ENCODE measurements around the gene COL13A1. TPM values are rescaled to one million over a fixed set of nuclear protein-coding genes. Genes with fewer than 3 reads are reported as not detected.
A peak's percentile ranks its signal among the peaks of the same experiment; 100 is the strongest.

The COL13A1 gene
- total RNA-seq, 3 donors from 2014 or later (not counting 1 experiment from before 2014, with no cell fraction given), result 5.2 to 22.0 (median 10.3) TPM

DNA sequence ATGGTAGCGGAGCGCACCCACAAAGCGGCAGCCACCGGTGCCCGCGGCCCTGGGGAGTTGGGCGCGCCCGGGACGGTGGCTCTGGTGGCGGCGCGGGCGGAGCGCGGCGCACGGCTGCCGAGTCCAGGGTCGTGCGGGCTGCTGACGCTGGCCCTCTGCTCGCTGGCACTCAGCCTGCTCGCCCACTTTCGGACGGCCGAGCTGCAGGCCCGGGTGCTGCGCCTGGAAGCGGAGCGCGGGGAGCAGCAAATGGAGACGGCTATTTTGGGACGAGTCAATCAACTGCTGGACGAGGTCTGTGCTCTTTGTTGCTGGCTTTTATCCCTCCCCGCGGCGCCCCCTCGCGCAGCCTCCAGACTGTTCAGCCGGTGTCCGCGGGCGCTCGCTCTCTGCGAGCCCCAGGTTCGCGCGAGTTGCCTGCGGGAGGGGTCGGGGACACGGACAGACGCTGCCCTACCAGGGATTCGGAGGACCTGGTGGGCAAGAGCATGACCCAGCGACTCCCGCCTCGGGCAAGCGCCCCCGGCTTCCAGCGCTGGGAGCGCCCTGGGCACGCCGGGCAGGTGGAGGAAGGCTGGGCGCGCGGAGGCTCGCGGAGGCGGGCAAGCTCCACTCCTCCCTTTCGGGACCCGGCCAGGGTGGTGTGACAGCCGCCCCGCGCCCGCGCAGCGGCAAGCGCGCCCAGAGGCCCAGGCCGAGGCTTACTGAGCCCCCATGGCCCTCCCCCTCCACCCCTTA, 887 bp downstream of the COL13A1 start:
- intact Hi-C loops (cut with micrococcal nuclease), result loop anchor here (2.0 to 5.0 kb wide), 2 partner anchors 18 to 35 kb away; no protein-coding TSS in a partner anchor
- TF ChIP-seq, protein P1, sequence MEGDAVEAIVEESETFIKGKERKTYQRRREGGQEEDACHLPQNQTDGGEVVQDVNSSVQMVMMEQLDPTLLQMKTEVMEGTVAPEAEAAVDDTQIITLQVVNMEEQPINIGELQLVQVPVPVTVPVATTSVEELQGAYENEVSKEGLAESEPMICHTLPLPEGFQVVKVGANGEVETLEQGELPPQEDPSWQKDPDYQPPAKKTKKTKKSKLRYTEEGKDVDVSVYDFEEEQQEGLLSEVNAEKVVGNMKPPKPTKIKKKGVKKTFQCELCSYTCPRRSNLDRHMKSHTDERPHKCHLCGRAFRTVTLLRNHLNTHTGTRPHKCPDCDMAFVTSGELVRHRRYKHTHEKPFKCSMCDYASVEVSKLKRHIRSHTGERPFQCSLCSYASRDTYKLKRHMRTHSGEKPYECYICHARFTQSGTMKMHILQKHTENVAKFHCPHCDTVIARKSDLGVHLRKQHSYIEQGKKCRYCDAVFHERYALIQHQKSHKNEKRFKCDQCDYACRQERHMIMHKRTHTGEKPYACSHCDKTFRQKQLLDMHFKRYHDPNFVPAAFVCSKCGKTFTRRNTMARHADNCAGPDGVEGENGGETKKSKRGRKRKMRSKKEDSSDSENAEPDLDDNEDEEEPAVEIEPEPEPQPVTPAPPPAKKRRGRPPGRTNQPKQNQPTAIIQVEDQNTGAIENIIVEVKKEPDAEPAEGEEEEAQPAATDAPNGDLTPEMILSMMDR (IDR thresholded peaks at IDR 0.05), result no peak
- Histone ChIP-seq H3K27me3 (ENCODE audit: control insufficient read depth, insufficient read depth, low read length) (peaks cover 22% of the 10 kb centered on the region), H3K9me3 (ENCODE audit: control insufficient read depth, insufficient read depth, low read length) (no peaks in the 10 kb centered on the region), H3K27ac (ENCODE audit: low read length) (no peak overlapping the region), H3K36me3 (ENCODE audit: control insufficient read depth, insufficient read depth, low read length) (no peaks in the 10 kb centered on the region), H3K4me3 (ENCODE audit: low read length) (peak overlapping the region; percentile 45), H3K4me1 (ENCODE audit: control insufficient read depth, insufficient read depth, low read length) (peaks cover 19% of the 10 kb centered on the region)
- H3K9me3 Mint-ChIP-seq, result no peaks in the 10 kb centered on the region
- ATAC-seq (peak in 2 of 3 donors; percentile 50 to 73), DNase-seq (no peak)
- H3K27me3 Mint-ChIP-seq (ENCODE audit: low read depth in 2 of 2), result peaks cover 7 to 15% of the 10 kb centered on the region in 2 donors
- peak overlapping the region; percentile 89 for H3K4me3 Mint-ChIP-seq
- peaks cover 30 to 59% of the 10 kb centered on the region in 2 donors for H3K4me1 Mint-ChIP-seq
- H3K27ac Mint-ChIP-seq, result peak overlapping the region in 1 of 2 donors; percentile 88
- no peaks in the 10 kb centered on the region for H3K36me3 Mint-ChIP-seq
- WGBS (ENCODE audit: insufficient coverage), result 3% methylated on average over 80 of the region's 80 CpGs

DNA sequence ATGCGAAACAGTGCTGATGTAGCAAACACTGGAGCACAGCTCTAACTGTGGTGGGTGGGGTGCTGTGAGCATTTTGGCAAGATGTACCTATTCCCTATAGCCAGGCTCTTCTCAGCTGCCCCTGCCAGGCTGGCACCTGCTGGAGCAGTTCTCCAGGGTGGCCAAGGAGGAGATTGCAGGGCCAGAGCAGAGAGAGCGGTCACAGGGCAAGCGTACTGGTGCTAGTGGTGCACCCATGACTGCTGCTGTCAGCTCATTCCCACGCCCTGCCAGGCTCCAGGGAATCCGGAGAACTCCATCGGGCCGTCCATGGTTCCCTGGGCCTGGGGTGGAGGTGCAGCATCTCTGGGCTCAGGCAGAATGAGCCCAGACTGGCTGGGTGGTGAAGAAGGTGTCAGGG, 2.1 kb downstream of the COL13A1 start:
- peaks cover 19% of the 10 kb centered on the region for H3K4me1 ChIP-seq (ENCODE audit: control insufficient read depth, insufficient read depth, low read length)
- H3K27ac ChIP-seq (ENCODE audit: low read length), result no peak overlapping the region
- H3K9me3 Mint-ChIP-seq, result no peaks in the 10 kb centered on the region
- peaks cover 22% of the 10 kb centered on the region for H3K27me3 ChIP-seq (ENCODE audit: control insufficient read depth, insufficient read depth, low read length)
- no peaks in the 10 kb centered on the region for H3K36me3 Mint-ChIP-seq
- intact Hi-C loops (cut with micrococcal nuclease), result loop anchor here (2.0 to 5.0 kb wide), 2 partner anchors 17 to 33 kb away; no protein-coding TSS in a partner anchor
- no peak for DNase-seq
- TF ChIP-seq, protein P1 (IDR thresholded peaks at IDR 0.05), result no peak
- no peaks in the 10 kb centered on the region for H3K36me3 ChIP-seq (ENCODE audit: control insufficient read depth, insufficient read depth, low read length)
- H3K9me3 ChIP-seq (ENCODE audit: control insufficient read depth, insufficient read depth, low read length), result no peaks in the 10 kb centered on the region
- ATAC-seq, result no peak
- 92% methylated on average over 7 of the region's 7 CpGs for WGBS (ENCODE audit: insufficient coverage)
- H3K27ac Mint-ChIP-seq, result peak overlapping the region in 1 of 2 donors; percentile 21
- H3K4me3 Mint-ChIP-seq, result peak overlapping the region; percentile 71
- no peak overlapping the region for H3K4me3 ChIP-seq (ENCODE audit: low read length)
- H3K4me1 Mint-ChIP-seq, result peaks cover 32 to 64% of the 10 kb centered on the region in 2 donors
- peaks cover 7 to 10% of the 10 kb centered on the region in 2 donors for H3K27me3 Mint-ChIP-seq (ENCODE audit: low read depth in 2 of 2)

DNA sequence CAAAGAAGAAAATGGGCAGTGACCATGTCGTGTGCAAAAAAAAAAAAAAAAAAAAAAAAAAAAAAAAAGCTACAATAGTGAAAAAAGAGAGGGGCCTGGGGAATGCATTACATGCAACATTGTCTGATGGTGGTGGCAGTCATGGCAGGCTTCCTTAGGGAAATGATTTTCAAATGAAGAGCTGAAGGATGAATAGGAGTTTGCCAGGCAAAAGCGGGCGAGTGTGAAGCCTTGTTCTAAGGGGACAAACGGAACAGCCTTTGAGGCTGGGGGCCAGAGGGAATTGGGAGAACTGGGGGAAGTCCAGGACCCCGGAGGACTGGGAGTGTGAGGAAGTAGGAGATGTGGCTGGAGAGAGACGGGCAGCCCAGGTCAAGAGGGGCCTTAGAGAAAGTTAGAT, 3.1 kb downstream of the COL13A1 start:
- no peak overlapping the region for H3K4me3 ChIP-seq (ENCODE audit: low read length)
- H3K27ac Mint-ChIP-seq, result peak overlapping the region in 1 of 2 donors; percentile 53
- TF ChIP-seq, protein P1 (IDR thresholded peaks at IDR 0.05), result no peak
- H3K36me3 ChIP-seq (ENCODE audit: control insufficient read depth, insufficient read depth, low read length), result no peaks in the 10 kb centered on the region
- no peak overlapping the region for H3K4me3 Mint-ChIP-seq
- DNase-seq (no peak), ATAC-seq (no peak)
- H3K36me3 Mint-ChIP-seq, result no peaks in the 10 kb centered on the region
- intact Hi-C loops (cut with micrococcal nuclease), result loop anchor here (5.0 kb wide), 1 partner anchor 33 kb away; no protein-coding TSS in a partner anchor
- peaks cover 7 to 10% of the 10 kb centered on the region in 2 donors for H3K27me3 Mint-ChIP-seq (ENCODE audit: low read depth in 2 of 2)
- peaks cover 19% of the 10 kb centered on the region for H3K4me1 ChIP-seq (ENCODE audit: control insufficient read depth, insufficient read depth, low read length)
- no peaks in the 10 kb centered on the region for H3K9me3 ChIP-seq (ENCODE audit: control insufficient read depth, insufficient read depth, low read length)
- H3K27me3 ChIP-seq (ENCODE audit: control insufficient read depth, insufficient read depth, low read length), result peaks cover 22% of the 10 kb centered on the region
- 92% methylated on average over 5 of the region's 6 CpGs for WGBS (ENCODE audit: insufficient coverage)
- peaks cover 35 to 65% of the 10 kb centered on the region in 2 donors for H3K4me1 Mint-ChIP-seq
- H3K27ac ChIP-seq (ENCODE audit: low read length), result no peak overlapping the region
- H3K9me3 Mint-ChIP-seq, result no peaks in the 10 kb centered on the region

Data from natural killer cell (primary cell).